Neural cell (in vitro differentiated cells): ENCODE results near the gene ZNF497. TPM values are rescaled to one million over a fixed set of nuclear protein-coding genes. Genes with fewer than 3 reads are reported as not detected.

ENCODE experiments used
- H2AFZ ChIP-seq: fragments of 200-600, 300-800 bp; sonication (generic), shearing (Covaris generic); 2 replicates; pipeline ENCODE4 v1.6.0; 2014; ENCODE audit warnings: low read depth, mild to moderate bottlenecking, antibody characterized with exemption, low read length, moderate library complexity
- H3F3A ChIP-seq: fragments of 200-600 bp; shearing (Covaris generic); 2 replicates; pipeline ENCODE4 v1.6.1; 2016; ENCODE audit warnings: mild to moderate bottlenecking, moderate library complexity, mixed read lengths, antibody characterized with exemption, low read length; ENCODE audit not compliant: insufficient read depth, poor library complexity, severe bottlenecking
- H3K27ac ChIP-seq: fragments of 200-600, 300-800 bp; sonication (generic), shearing (Covaris generic); 2 replicates; pipeline ENCODE4 v1.5.1; 2014; ENCODE audit warnings: mild to moderate bottlenecking, low read length, moderate library complexity
- H3K27me3 ChIP-seq: fragments of 300-800, 200-600 bp; sonication (generic), shearing (Covaris generic); 2 replicates; pipeline ENCODE4 v1.6.0; 2014; ENCODE audit warnings: mild to moderate bottlenecking, low read depth, low read length, moderate library complexity; ENCODE audit not compliant: insufficient read depth
- H3K36me3 ChIP-seq: fragments of 300-800, 200-600 bp; sonication (generic), shearing (Covaris generic); 2 replicates; pipeline ENCODE4 v1.5.1; 2014; ENCODE audit warnings: mild to moderate bottlenecking, antibody characterized with exemption, low read length, moderate library complexity; ENCODE audit not compliant: insufficient read depth
- H3K4me2 ChIP-seq: fragments of 300-800, 200-600 bp; sonication (generic), shearing (Covaris generic); 2 replicates; pipeline ENCODE4 v1.6.0; 2014; ENCODE audit warnings: mild to moderate bottlenecking, low read length
- H3K4me3 ChIP-seq: fragments of 300-800, 200-600 bp; sonication (generic), shearing (Covaris generic); 2 replicates; pipeline ENCODE4 v1.5.1; 2014; ENCODE audit warnings: mild to moderate bottlenecking, low read length, moderate library complexity
- H3K79me2 ChIP-seq: fragments of 200-600 bp; shearing (Covaris generic); replicated peaks from 2 replicates; pipeline ENCODE4 v1.6.0; 2014; ENCODE audit warnings: mild to moderate bottlenecking, low read length, moderate library complexity; ENCODE audit not compliant: insufficient read depth
- H3K9ac ChIP-seq: fragments of 300-800, 200-600 bp; sonication (generic), shearing (Covaris generic); 2 replicates; pipeline ENCODE4 v1.6.1; 2016; ENCODE audit warnings: mild to moderate bottlenecking, low read length, mixed read lengths
- H3K9me2 ChIP-seq: fragments of 200-600 bp; shearing (Covaris generic); 2 replicates; pipeline ENCODE4 v1.6.1; 2016; ENCODE audit warnings: mild to moderate bottlenecking, low read length, mixed read lengths; ENCODE audit not compliant: insufficient read depth
- H3K9me3 ChIP-seq: fragments of 200-600, 300-800 bp; sonication (generic), shearing (Covaris generic); 2 replicates; pipeline ENCODE4 v1.6.1; 2016; ENCODE audit warnings: mild to moderate bottlenecking, mixed run types, low read length, moderate library complexity, mixed read lengths
- H4K20me1 ChIP-seq: fragments of 200-600 bp; shearing (Covaris generic); 2 replicates; pipeline ENCODE4 v1.6.1; 2016; ENCODE audit warnings: mild to moderate bottlenecking, mixed run types; ENCODE audit not compliant: insufficient read depth
- EP300 ChIP-seq: fragments of 450-650 bp; conservative IDR thresholded peaks from 2 replicates; pipeline ENCODE4 v1.6.1; 2014; ENCODE audit warnings: antibody characterized with exemption, mild to moderate bottlenecking, moderate library complexity; ENCODE audit not compliant: poor library complexity, severe bottlenecking
- EZH2 ChIP-seq: fragments of 200-600, 300-800 bp; shearing (Covaris generic), sonication (generic); IDR thresholded peaks from 2 replicates; pipeline ENCODE4 v1.6.1; 2014; ENCODE audit warnings: antibody characterized with exemption, low read length, borderline replicate concordance, mild to moderate bottlenecking; ENCODE audit not compliant: insufficient read depth, poor library complexity, severe bottlenecking
- MXI1 ChIP-seq: fragments of 450-650 bp; conservative IDR thresholded peaks from 2 replicates; pipeline ENCODE4 v1.6.1; 2014; ENCODE audit warnings: antibody characterized with exemption, mild to moderate bottlenecking; ENCODE audit not compliant: poor library complexity, severe bottlenecking
- POLR2AphosphoS5 ChIP-seq: IDR thresholded peaks from 2 replicates; pipeline ENCODE4 v1.6.1; 2012
- RAD21 ChIP-seq: fragments of 450-650 bp; conservative IDR thresholded peaks from 2 replicates; pipeline ENCODE4 v1.6.1; 2014; ENCODE audit warnings: antibody characterized with exemption, mild to moderate bottlenecking, moderate library complexity
- SMC3 ChIP-seq: fragments of 450-650 bp; conservative IDR thresholded peaks from 2 replicates; pipeline ENCODE4 v1.6.1; 2014; ENCODE audit warnings: antibody characterized with exemption, mild to moderate bottlenecking, moderate library complexity; ENCODE audit not compliant: poor library complexity
- TAF1 ChIP-seq: IDR thresholded peaks from 2 replicates; pipeline ENCODE4 v1.6.1; 2012; ENCODE audit warnings: low read depth
- polyA plus RNA-seq: library from polyadenylated mRNA; depleted of rRNA; stranded (reverse); fragments of >200 nt; gene quantifications from 2 replicates; pipeline ENCODE4 v1.2.3, GENCODE V29; 2014
- TF ChIP-seq, protein P1 (sequence below): fragments of 450-650 bp; IDR thresholded peaks from 2 replicates; pipeline ENCODE4 v1.5.1; 2014; ENCODE audit warnings: antibody characterized with exemption, mild to moderate bottlenecking, moderate library complexity; ENCODE audit not compliant: poor library complexity, severe bottlenecking
- TF ChIP-seq, protein P2 (sequence below): IDR thresholded peaks from 2 replicates; pipeline ENCODE4 v1.6.1; 2012; ENCODE audit warnings: borderline replicate concordance

The ZNF497 gene
- polyA plus RNA-seq, 1 donor from 2014 or later: 13.7 TPM

GRCh38 chr19:58372311-58373133, 10.0 kb upstream of the ZNF497 start:
- H3K9me2 ChIP-seq: no peaks in the 10 kb centered on the region
- no peak overlapping the region for H3K27ac ChIP-seq

DNA sequence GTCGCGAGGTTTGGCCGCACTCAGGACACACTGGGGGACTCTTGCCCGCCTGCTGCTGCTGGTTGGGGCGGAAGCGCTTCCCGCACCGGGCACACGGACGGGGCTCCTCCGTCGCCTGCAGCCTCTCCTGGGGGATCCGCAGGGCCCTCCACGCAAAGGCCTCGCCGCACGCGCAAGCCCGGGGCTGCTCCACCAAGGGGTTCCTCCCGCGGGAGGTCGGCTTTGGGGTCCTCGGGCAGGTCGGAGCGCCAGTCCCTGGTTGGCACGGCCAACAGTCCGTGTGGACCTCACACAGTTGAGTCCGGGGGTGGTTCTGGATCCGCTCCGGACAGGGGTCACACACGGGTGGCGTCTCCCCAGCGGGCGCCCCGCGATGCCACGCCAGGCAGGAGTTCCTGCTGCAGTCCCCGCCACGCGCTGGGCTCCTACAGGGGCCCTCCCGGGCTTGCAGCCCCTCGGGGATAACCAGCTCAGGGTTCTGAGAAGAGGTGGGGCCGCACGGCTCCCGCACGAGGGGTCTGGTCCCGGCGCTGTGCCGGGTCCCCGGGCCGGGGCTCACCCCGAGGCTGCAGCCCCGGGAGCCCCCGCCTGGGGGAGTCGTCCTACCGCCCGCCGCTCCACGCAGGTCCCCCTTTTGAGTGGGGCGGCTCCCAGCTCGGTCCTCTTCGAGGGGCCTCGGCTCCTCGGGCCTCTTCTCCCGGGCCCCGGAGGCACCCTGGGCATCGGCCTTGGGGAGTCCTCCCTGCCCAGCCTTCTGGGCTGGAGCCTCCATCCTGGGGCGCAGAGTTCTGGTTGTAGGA, 6.2 kb upstream of the ZNF497 start:
- no peaks in the 10 kb centered on the region for H3F3A ChIP-seq
- H3K9ac ChIP-seq: no peak overlapping the region
- H3K9me2 ChIP-seq: no peaks in the 10 kb centered on the region
- no peak overlapping the region for H2AFZ ChIP-seq
- no peaks in the 10 kb centered on the region for H3K79me2 ChIP-seq
- no peaks in the 10 kb centered on the region for H3K36me3 ChIP-seq
- no peak overlapping the region for H3K4me2 ChIP-seq
- no peak overlapping the region for H3K4me3 ChIP-seq
- no peaks in the 10 kb centered on the region for H3K9me3 ChIP-seq
- no peaks in the 10 kb centered on the region for H3K27me3 ChIP-seq
- H4K20me1 ChIP-seq: no peaks in the 10 kb centered on the region
- H3K27ac ChIP-seq: no peak overlapping the region
- TF ChIP-seq EZH2 (no peak), EP300 (no peak), TAF1 (no peak), POLR2AphosphoS5 (no peak), RAD21 (no peak)
- TF ChIP-seq, protein P1, sequence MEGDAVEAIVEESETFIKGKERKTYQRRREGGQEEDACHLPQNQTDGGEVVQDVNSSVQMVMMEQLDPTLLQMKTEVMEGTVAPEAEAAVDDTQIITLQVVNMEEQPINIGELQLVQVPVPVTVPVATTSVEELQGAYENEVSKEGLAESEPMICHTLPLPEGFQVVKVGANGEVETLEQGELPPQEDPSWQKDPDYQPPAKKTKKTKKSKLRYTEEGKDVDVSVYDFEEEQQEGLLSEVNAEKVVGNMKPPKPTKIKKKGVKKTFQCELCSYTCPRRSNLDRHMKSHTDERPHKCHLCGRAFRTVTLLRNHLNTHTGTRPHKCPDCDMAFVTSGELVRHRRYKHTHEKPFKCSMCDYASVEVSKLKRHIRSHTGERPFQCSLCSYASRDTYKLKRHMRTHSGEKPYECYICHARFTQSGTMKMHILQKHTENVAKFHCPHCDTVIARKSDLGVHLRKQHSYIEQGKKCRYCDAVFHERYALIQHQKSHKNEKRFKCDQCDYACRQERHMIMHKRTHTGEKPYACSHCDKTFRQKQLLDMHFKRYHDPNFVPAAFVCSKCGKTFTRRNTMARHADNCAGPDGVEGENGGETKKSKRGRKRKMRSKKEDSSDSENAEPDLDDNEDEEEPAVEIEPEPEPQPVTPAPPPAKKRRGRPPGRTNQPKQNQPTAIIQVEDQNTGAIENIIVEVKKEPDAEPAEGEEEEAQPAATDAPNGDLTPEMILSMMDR: no peak
- TF ChIP-seq, protein P2, sequence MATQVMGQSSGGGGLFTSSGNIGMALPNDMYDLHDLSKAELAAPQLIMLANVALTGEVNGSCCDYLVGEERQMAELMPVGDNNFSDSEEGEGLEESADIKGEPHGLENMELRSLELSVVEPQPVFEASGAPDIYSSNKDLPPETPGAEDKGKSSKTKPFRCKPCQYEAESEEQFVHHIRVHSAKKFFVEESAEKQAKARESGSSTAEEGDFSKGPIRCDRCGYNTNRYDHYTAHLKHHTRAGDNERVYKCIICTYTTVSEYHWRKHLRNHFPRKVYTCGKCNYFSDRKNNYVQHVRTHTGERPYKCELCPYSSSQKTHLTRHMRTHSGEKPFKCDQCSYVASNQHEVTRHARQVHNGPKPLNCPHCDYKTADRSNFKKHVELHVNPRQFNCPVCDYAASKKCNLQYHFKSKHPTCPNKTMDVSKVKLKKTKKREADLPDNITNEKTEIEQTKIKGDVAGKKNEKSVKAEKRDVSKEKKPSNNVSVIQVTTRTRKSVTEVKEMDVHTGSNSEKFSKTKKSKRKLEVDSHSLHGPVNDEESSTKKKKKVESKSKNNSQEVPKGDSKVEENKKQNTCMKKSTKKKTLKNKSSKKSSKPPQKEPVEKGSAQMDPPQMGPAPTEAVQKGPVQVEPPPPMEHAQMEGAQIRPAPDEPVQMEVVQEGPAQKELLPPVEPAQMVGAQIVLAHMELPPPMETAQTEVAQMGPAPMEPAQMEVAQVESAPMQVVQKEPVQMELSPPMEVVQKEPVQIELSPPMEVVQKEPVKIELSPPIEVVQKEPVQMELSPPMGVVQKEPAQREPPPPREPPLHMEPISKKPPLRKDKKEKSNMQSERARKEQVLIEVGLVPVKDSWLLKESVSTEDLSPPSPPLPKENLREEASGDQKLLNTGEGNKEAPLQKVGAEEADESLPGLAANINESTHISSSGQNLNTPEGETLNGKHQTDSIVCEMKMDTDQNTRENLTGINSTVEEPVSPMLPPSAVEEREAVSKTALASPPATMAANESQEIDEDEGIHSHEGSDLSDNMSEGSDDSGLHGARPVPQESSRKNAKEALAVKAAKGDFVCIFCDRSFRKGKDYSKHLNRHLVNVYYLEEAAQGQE: no peak

More at GRCh38 chr19:58372311-58373133, 10.0 kb upstream of the ZNF497 start:
- Histone ChIP-seq H2AFZ (no peak overlapping the region), H3F3A (no peaks in the 10 kb centered on the region), H4K20me1 (no peaks in the 10 kb centered on the region), H3K27me3 (no peaks in the 10 kb centered on the region), H3K9me3 (no peaks in the 10 kb centered on the region), H3K9ac (no peak overlapping the region), H3K4me3 (no peak overlapping the region), H3K79me2 (no peaks in the 10 kb centered on the region), H3K4me2 (no peak overlapping the region), H3K36me3 (no peaks in the 10 kb centered on the region)
- no peak for TF ChIP-seq EZH2
- TF ChIP-seq, protein P2: no peak
- TF ChIP-seq, protein P1: no peak
- no peak for TF ChIP-seq EP300
- TF ChIP-seq TAF1: no peak
- no peak for TF ChIP-seq SMC3
- no peak for TF ChIP-seq MXI1
- no peak for TF ChIP-seq POLR2AphosphoS5
- TF ChIP-seq RAD21: no peak
